Measurements from ENCODE around the gene NIN.

NIN gene

GRCh38 chr14:50839048-50839447 is 8.1 kb upstream of the NIN start:
- Histone ChIP-seq H3K4me1 (ENCODE audit: control insufficient read depth, insufficient read depth, low read length, unreplicated experiment) (peaks cover 5% of the 10 kb centered on the region), H3K4me3 (ENCODE audit: low read depth, low read length) (no peak overlapping the region), H3K27ac (ENCODE audit: low read depth, low read length) (no peak overlapping the region), H3K36me3 (ENCODE audit: insufficient read depth, low read length) (no peaks in the 10 kb centered on the region), H3K27me3 (ENCODE audit: insufficient read depth, low read length) (no peaks in the 10 kb centered on the region), H3K79me2 (ENCODE audit: control insufficient read depth, insufficient read depth, low read length, unreplicated experiment) (no peaks in the 10 kb centered on the region), H2AFZ (ENCODE audit: low read length, unreplicated experiment) (no peak overlapping the region)

DNA sequence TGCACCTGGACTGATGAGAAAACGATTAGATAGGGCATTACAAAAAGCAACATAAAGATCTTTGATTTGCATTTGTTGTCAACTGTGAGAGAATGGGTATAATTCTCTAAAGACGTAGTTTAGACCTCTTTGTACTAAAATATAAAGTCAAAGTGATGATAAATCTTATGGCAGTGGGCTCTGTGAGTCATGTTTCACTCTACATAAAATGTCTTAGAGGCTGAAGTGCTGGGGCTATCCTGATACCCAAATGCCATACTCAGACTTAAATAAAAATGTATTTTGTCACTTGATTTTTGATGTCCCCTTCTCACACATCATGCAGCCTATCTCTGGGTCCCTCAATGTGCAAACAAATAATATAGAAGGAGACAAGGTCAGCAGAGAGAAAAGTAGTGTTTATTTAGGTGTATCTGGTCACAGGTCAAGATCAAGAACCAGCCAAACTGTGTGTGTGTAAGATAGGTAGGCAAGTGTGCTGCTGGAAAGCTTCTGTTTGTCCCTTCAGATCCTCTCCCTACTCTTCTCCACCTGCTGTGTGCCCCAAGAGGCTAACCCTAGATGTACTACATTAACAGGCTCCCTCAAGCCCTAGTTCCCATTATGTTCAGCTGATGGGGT is 7.0 kb upstream of the NIN start:
- Histone ChIP-seq H3K4me3 (ENCODE audit: low read depth, low read length) (no peak overlapping the region), H3K79me2 (ENCODE audit: control insufficient read depth, insufficient read depth, low read length, unreplicated experiment) (no peaks in the 10 kb centered on the region), H3K4me1 (ENCODE audit: control insufficient read depth, insufficient read depth, low read length, unreplicated experiment) (peaks cover 5% of the 10 kb centered on the region), H2AFZ (ENCODE audit: low read length, unreplicated experiment) (no peak overlapping the region), H3K27ac (ENCODE audit: low read depth, low read length) (no peak overlapping the region), H3K36me3 (ENCODE audit: insufficient read depth, low read length) (no peaks in the 10 kb centered on the region), H3K27me3 (ENCODE audit: insufficient read depth, low read length) (no peaks in the 10 kb centered on the region)

GRCh38 chr14:50837271-50837670 is 6.3 kb upstream of the NIN start:
- H3K27ac ChIP-seq (ENCODE audit: low read depth, low read length) = no peak overlapping the region
- no peaks in the 10 kb centered on the region for H3K79me2 ChIP-seq (ENCODE audit: control insufficient read depth, insufficient read depth, low read length, unreplicated experiment)
- H3K4me3 ChIP-seq (ENCODE audit: low read depth, low read length) = no peak overlapping the region
- peaks cover 5% of the 10 kb centered on the region for H3K4me1 ChIP-seq (ENCODE audit: control insufficient read depth, insufficient read depth, low read length, unreplicated experiment)
- no peaks in the 10 kb centered on the region for H3K27me3 ChIP-seq (ENCODE audit: insufficient read depth, low read length)
- H3K36me3 ChIP-seq (ENCODE audit: insufficient read depth, low read length) = no peaks in the 10 kb centered on the region
- no peak overlapping the region for H2AFZ ChIP-seq (ENCODE audit: low read length, unreplicated experiment)

GRCh38 chr14:50836515-50836914 is 5.6 kb upstream of the NIN start:
- H3K4me1 ChIP-seq (ENCODE audit: control insufficient read depth, insufficient read depth, low read length, unreplicated experiment) = peaks cover 5% of the 10 kb centered on the region
- H3K4me3 ChIP-seq (ENCODE audit: low read depth, low read length) = no peak overlapping the region
- no peak overlapping the region for H2AFZ ChIP-seq (ENCODE audit: low read length, unreplicated experiment)
- H3K27me3 ChIP-seq (ENCODE audit: insufficient read depth, low read length) = no peaks in the 10 kb centered on the region
- no peaks in the 10 kb centered on the region for H3K36me3 ChIP-seq (ENCODE audit: insufficient read depth, low read length)
- H3K79me2 ChIP-seq (ENCODE audit: control insufficient read depth, insufficient read depth, low read length, unreplicated experiment) = no peaks in the 10 kb centered on the region
- H3K27ac ChIP-seq (ENCODE audit: low read depth, low read length) = no peak overlapping the region

DNA sequence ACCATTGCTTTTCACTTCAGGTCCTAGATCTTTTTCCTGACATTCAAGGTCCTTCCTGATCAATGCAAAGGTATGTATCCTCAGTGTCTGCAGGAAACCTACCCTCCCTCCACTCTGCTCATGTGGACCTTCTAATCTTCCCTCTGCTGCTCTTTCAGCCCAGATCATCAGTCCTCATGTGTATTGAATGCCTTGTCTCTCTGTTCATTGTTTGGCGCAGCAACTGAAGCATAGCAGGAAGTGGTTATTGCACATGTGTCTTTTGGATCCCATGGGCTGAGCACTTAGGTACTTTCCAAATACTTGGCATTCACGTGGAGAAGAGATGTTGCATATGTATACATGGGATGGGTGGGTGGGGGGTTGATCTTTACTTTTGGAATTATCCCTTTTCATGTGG is 4.3 kb upstream of the NIN start:
- no peaks in the 10 kb centered on the region for H3K36me3 ChIP-seq (ENCODE audit: insufficient read depth, low read length)
- H3K27me3 ChIP-seq (ENCODE audit: insufficient read depth, low read length) = no peaks in the 10 kb centered on the region
- H3K79me2 ChIP-seq (ENCODE audit: control insufficient read depth, insufficient read depth, low read length, unreplicated experiment) = peaks cover under 1% of the 10 kb centered on the region
- H3K4me3 ChIP-seq (ENCODE audit: low read depth, low read length) = no peak overlapping the region
- peaks cover 5% of the 10 kb centered on the region for H3K4me1 ChIP-seq (ENCODE audit: control insufficient read depth, insufficient read depth, low read length, unreplicated experiment)
- H3K27ac ChIP-seq (ENCODE audit: low read depth, low read length) = no peak overlapping the region
- no peak overlapping the region for H2AFZ ChIP-seq (ENCODE audit: low read length, unreplicated experiment)

DNA sequence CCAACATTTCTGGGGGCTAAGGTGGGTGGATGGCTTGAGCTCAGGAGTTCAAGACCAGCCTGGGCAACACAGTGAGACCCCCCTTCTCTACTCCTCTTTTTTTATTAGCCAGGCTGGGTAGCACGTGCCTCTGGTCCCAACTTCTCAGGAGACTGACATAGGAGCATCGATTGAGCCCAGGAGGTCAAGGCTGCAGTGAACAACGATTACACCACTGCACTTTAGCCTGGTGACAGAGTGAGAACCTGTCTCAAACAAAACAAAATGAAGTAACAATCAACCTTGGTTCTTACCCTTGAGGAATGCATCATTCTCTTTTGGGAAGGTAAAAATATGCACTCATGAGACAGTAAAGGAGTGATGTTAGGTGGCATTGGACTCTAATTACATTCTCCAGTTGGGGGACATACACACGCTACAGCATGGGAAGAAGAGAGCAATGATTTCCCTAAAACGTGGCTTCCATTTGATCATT is 3.9 kb upstream of the NIN start:
- H2AFZ ChIP-seq (ENCODE audit: low read length, unreplicated experiment) = no peak overlapping the region

DNA sequence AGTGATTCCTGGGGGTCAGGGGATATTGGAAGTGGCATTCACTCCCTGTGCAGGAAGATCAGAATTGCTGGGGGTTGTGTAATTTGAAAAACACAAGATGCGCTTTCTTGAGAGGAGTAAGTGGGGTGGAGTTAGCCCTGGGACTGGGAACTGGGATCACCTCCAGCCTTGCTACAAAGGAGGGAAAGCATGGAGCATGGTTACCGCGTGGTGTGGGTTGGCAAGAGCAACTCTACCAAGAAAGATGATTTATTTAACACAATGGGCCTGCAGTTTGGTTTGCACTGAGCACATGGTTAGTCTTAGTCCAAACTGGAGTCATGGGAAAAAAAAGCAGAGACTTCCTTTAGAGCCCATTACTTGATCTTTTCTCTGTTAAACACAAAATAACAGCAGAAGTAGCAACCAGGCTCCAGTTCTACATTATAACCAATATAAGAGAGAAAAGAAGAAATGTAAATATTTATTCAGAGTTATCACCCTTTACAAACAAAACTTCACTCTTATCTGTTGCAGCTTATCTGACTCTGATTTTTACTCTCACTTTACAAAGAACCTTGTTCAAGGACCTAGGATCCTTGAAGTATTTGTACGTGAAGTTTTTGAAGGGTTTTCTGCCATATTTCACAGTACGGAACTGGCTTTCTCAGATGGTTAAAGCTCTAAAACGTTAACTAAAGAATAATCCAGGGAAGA is 2.1 kb upstream of the NIN start:
- peaks cover 19% of the 10 kb centered on the region for H3K4me1 ChIP-seq (ENCODE audit: control insufficient read depth, insufficient read depth, low read length, unreplicated experiment)

More for the DNA sequence above, 3.9 kb upstream of the NIN start:
- H3K27me3 ChIP-seq (ENCODE audit: insufficient read depth, low read length) = no peaks in the 10 kb centered on the region
- no peak overlapping the region for H3K4me3 ChIP-seq (ENCODE audit: low read depth, low read length)
- no peaks in the 10 kb centered on the region for H3K36me3 ChIP-seq (ENCODE audit: insufficient read depth, low read length)
- peaks cover 5% of the 10 kb centered on the region for H3K79me2 ChIP-seq (ENCODE audit: control insufficient read depth, insufficient read depth, low read length, unreplicated experiment)
- no peak overlapping the region for H3K27ac ChIP-seq (ENCODE audit: low read depth, low read length)
- H3K4me1 ChIP-seq (ENCODE audit: control insufficient read depth, insufficient read depth, low read length, unreplicated experiment) = peaks cover 5% of the 10 kb centered on the region

DNA sequence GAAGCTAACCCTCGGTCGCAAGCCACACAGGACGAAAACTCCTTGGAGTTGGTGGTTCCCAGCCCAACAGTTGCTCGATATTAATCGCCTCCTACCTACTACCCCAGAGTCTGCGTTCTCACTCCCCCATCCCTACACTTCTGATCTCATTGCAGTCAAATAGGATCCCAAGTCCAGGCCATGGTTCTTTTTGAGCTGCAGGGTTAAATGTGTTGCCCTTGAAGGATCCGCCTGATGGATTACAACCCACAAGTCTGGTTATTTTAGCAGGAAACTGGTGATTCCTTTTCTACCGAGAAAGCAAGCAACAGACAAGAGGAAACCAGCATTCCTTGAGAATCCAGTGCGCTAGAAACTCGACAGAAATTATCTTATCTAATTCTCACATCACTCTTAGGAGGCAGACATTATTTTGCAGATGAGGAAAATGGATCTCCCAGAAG is 785 bp upstream of the NIN start:
- Histone ChIP-seq H3K4me1 (ENCODE audit: control insufficient read depth, insufficient read depth, low read length, unreplicated experiment) (peaks cover 19% of the 10 kb centered on the region), H3K27ac (ENCODE audit: low read depth, low read length) (no peak overlapping the region), H3K4me3 (ENCODE audit: low read depth, low read length) (peak overlapping the region; percentile 91), H2AFZ (ENCODE audit: low read length, unreplicated experiment) (peak overlapping the region; percentile 26), H3K27me3 (ENCODE audit: insufficient read depth, low read length) (no peaks in the 10 kb centered on the region), H3K36me3 (ENCODE audit: insufficient read depth, low read length) (no peaks in the 10 kb centered on the region), H3K79me2 (ENCODE audit: control insufficient read depth, insufficient read depth, low read length, unreplicated experiment) (peaks cover 33% of the 10 kb centered on the region)

More for the DNA sequence above, 2.1 kb upstream of the NIN start:
- no peak overlapping the region for H3K4me3 ChIP-seq (ENCODE audit: low read depth, low read length)
- peaks cover 22% of the 10 kb centered on the region for H3K79me2 ChIP-seq (ENCODE audit: control insufficient read depth, insufficient read depth, low read length, unreplicated experiment)
- H2AFZ ChIP-seq (ENCODE audit: low read length, unreplicated experiment) = no peak overlapping the region
- H3K27ac ChIP-seq (ENCODE audit: low read depth, low read length) = no peak overlapping the region
- no peaks in the 10 kb centered on the region for H3K27me3 ChIP-seq (ENCODE audit: insufficient read depth, low read length)
- no peaks in the 10 kb centered on the region for H3K36me3 ChIP-seq (ENCODE audit: insufficient read depth, low read length)

- peaks cover 18% of the 10 kb centered on the region for H3K4me1 ChIP-seq (ENCODE audit: control insufficient read depth, insufficient read depth, low read length, unreplicated experiment)
- H3K79me2 ChIP-seq (ENCODE audit: control insufficient read depth, insufficient read depth, low read length, unreplicated experiment) = peaks cover 48% of the 10 kb centered on the region
- H3K27me3 ChIP-seq (ENCODE audit: insufficient read depth, low read length) = no peaks in the 10 kb centered on the region
- H2AFZ ChIP-seq (ENCODE audit: low read length, unreplicated experiment) = peak overlapping the region; percentile 96
- peak overlapping the region; percentile 91 for H3K4me3 ChIP-seq (ENCODE audit: low read depth, low read length)
- no peaks in the 10 kb centered on the region for H3K36me3 ChIP-seq (ENCODE audit: insufficient read depth, low read length)
- no peak overlapping the region for H3K27ac ChIP-seq (ENCODE audit: low read depth, low read length)
Measured at GRCh38 chr14:50830044-50830931, 674 bp downstream of the NIN start.

GRCh38 chr14:50829489-50830043 is 1.4 kb downstream of the NIN start:
- Histone ChIP-seq H3K4me3 (ENCODE audit: low read depth, low read length) (peak overlapping the region; percentile 91), H3K4me1 (ENCODE audit: control insufficient read depth, insufficient read depth, low read length, unreplicated experiment) (peaks cover 14% of the 10 kb centered on the region), H2AFZ (ENCODE audit: low read length, unreplicated experiment) (no peak overlapping the region), H3K27me3 (ENCODE audit: insufficient read depth, low read length) (no peaks in the 10 kb centered on the region), H3K36me3 (ENCODE audit: insufficient read depth, low read length) (no peaks in the 10 kb centered on the region), H3K79me2 (ENCODE audit: control insufficient read depth, insufficient read depth, low read length, unreplicated experiment) (peaks cover 53% of the 10 kb centered on the region), H3K27ac (ENCODE audit: low read depth, low read length) (no peak overlapping the region)

All from ACC112 (cell line).